Endothelial cell of umbilical vein (primary cell): Measurements from ENCODE around the gene SLC15A2. TPM values are rescaled to one million over a fixed set of nuclear protein-coding genes. Genes with fewer than 3 reads are reported as not detected.

Experiments used
- BruUV-seq: library from RNA; stranded (reverse); fragments of 400-500 nt; replicated peaks from 2 replicates; lab custom pipeline; 2021; lab: Mats Ljungman, UMichigan
- CTCF ChIA-PET: fragments of 300-600, 350-600 bp; sonication (Branson Sonifier 250); formaldehyde crosslinking; loops from one replicate; lab custom pipeline; 2021; ENCODE audit warnings: antibody characterized with exemption, inconsistent platforms; lab: Charles Lee
- POLR2A ChIA-PET: fragments of 300-600, 350-600 bp; sonication (Branson Sonifier 250); formaldehyde crosslinking; loops from one replicate; lab custom pipeline; 2021; ENCODE audit warnings: antibody characterized with exemption, inconsistent platforms; lab: Charles Lee
- DNase-seq: peaks from one replicate; pipeline ENCODE4 v3.0.0-alpha.2; 2011; ENCODE audit warnings: low read depth, low spot score
- FAIRE-seq: peaks from 2 replicates; lab custom pipeline; 2011; peaks lifted over from hg19 to GRCh38; lab: Jason Lieb, UNC
- H2AFZ ChIP-seq: 2 replicates; pipeline ENCODE4 v1.6.0; 2012; ENCODE audit warnings: low read depth, low read length, control low read depth, inconsistent platforms
- H3K27ac ChIP-seq: 2 replicates; pipeline ENCODE4 v1.5.1; 2011; ENCODE audit warnings: low read depth, mild to moderate bottlenecking, control low read depth, low read length, moderate library complexity; ENCODE audit not compliant: insufficient read depth
- H3K27me3 ChIP-seq, 2 experiments: 2 replicates each; pipeline versions ENCODE4 v1.6.0 to v1.6.1; 2011; ENCODE audit warnings: low read length in 2 of 2, mixed read lengths in 1 of 2; ENCODE audit not compliant: control insufficient read depth in 2 of 2, insufficient read depth in 2 of 2
- H3K36me3 ChIP-seq, 2 experiments: 2 replicates in 1 of 2; 3 replicates in 1 of 2; pipeline ENCODE4 v1.5.1; 2011; ENCODE audit warnings: low read length in 2 of 2, mild to moderate bottlenecking in 1 of 2, moderate library complexity in 1 of 2; ENCODE audit not compliant: control insufficient read depth in 2 of 2, insufficient read depth in 2 of 2; ENCODE audit errors: extremely low read depth in 1 of 2
- H3K4me1 ChIP-seq: 3 replicates; pipeline ENCODE4 v1.5.1; 2011; ENCODE audit warnings: mild to moderate bottlenecking, low read length; ENCODE audit not compliant: control insufficient read depth, insufficient read depth; ENCODE audit errors: extremely low read depth
- H3K4me2 ChIP-seq: 2 replicates; pipeline ENCODE4 v1.6.1; 2011; ENCODE audit warnings: low read length, control low read depth, mixed read lengths; ENCODE audit not compliant: insufficient read depth
- H3K4me3 ChIP-seq, 3 experiments: fragments of 200-600 bp in 1 of 3; sonication (generic), shearing (Covaris generic) in 1 of 3; replicated peaks in 1 of 3; 2 replicates each; pipeline ENCODE4 v1.5.1; 2011 to 2016; ENCODE audit warnings: control low read depth in 3 of 3, low read length in 3 of 3, mild to moderate bottlenecking in 2 of 3, inconsistent platforms in 1 of 3, low read depth in 1 of 3, moderate library complexity in 1 of 3; ENCODE audit not compliant: insufficient read depth in 1 of 3
- H3K79me2 ChIP-seq: 2 replicates; pipeline ENCODE4 v1.6.0; 2012; ENCODE audit warnings: low read length, inconsistent platforms; ENCODE audit not compliant: control insufficient read depth, insufficient read depth
- H3K9ac ChIP-seq: replicated peaks from 2 replicates; pipeline ENCODE3; 2011; ENCODE audit warnings: low read length, control low read depth; ENCODE audit not compliant: insufficient read depth; ENCODE audit errors: extremely low read depth
- H3K9me1 ChIP-seq: replicated peaks from 3 replicates; pipeline ENCODE4 v1.6.0; 2011; ENCODE audit warnings: mild to moderate bottlenecking, low read length; ENCODE audit not compliant: control insufficient read depth, insufficient read depth; ENCODE audit errors: extremely low read depth
- H3K9me3 ChIP-seq: replicated peaks from 2 replicates; pipeline ENCODE4 v1.5.1; 2012; ENCODE audit warnings: low read length, inconsistent platforms; ENCODE audit not compliant: control insufficient read depth, insufficient read depth
- H4K20me1 ChIP-seq: replicated peaks from 2 replicates; pipeline ENCODE3; 2011; ENCODE audit warnings: mild to moderate bottlenecking, low read length; ENCODE audit not compliant: control insufficient read depth, insufficient read depth; ENCODE audit errors: extremely low read depth
- FOS ChIP-seq: IDR thresholded peaks from 2 replicates; pipeline ENCODE4 v1.6.1; 2011; ENCODE audit warnings: mild to moderate bottlenecking, low read length, moderate library complexity, borderline replicate concordance; ENCODE audit not compliant: insufficient read depth
- GATA2 ChIP-seq: IDR thresholded peaks from 2 replicates; pipeline ENCODE4 v1.7.0; 2011; ENCODE audit warnings: low read depth, mild to moderate bottlenecking, moderate library complexity, mixed read lengths, low read length; ENCODE audit not compliant: insufficient read length, insufficient read depth
- MYC ChIP-seq: IDR thresholded peaks from one replicate; pipeline ENCODE4 v1.6.1; 2011; ENCODE audit warnings: mild to moderate bottlenecking, low read depth, low read length
- dilution Hi-C: fragments of 300-500 bp; cut with MboI; formaldehyde crosslinking; loops from one replicate; pipeline ENCODE4 v1.15.0; 2019; ENCODE audit warnings: low sequenced_read_pairs; ENCODE audit not compliant: extremely low pct_ligation_motif_present
- intact Hi-C: fragments of 100-400 bp; cut with micrococcal nuclease; formaldehyde crosslinking; loops from one replicate; pipeline ENCODE4 v1.10.0; 2022
- polyA plus RNA-seq, 4 experiments: library from polyadenylated mRNA; depleted of rRNA in 3 of 4; stranded (reverse) in 3 of 4; unstranded in 1 of 4; fragments of >200 nt; gene quantifications; 2 replicates each; pipeline versions ENCODE4 v1.2.1 to v1.2.3, GENCODE V29; 2011 to 2012; ENCODE audit warnings: missing spikeins in 1 of 4
- total RNA-seq: library from RNA; stranded (reverse); gene quantifications from 2 replicates; pipeline ENCODE4 v1.2.3, GENCODE V29; 2021
- TF ChIP-seq, protein P1 (sequence below): IDR thresholded peaks from 2 replicates; pipeline ENCODE4 v1.6.1; 2011; ENCODE audit not compliant: insufficient read depth, insufficient read length

Gene SLC15A2
- total and polyA plus RNA-seq, 2 donors (not counting 3 experiments of a cell fraction or from before 2014, with no cell fraction given) = 0.11 to 0.39 TPM

- Histone ChIP-seq H4K20me1 (no peaks in the 10 kb centered on the region), H3K27me3 (peaks cover 0 to 2% of the 10 kb centered on the region in 2 experiments), H3K4me2 (no peak overlapping the region), H3K27ac (no peak overlapping the region), H3K9me3 (no peaks in the 10 kb centered on the region), H3K9ac (no peak overlapping the region), H3K4me3 (no peak overlapping the region), H3K9me1 (no peaks in the 10 kb centered on the region), H3K4me1 (no peaks in the 10 kb centered on the region), H3K36me3 (no peaks in the 10 kb centered on the region), H2AFZ (no peak overlapping the region), H3K79me2 (no peaks in the 10 kb centered on the region)
- FAIRE-seq (no peak), DNase-seq (no peak)
- no peak for TF ChIP-seq MYC
- no TSS peak for BruUV-seq
- CTCF ChIA-PET = no interaction called here
- POLR2A ChIA-PET = no interaction called here
- dilution Hi-C loops = no loop called here
- intact Hi-C loops = no loop called here
Observed at GRCh38 chr3:121981473-121981872, 87.3 kb downstream of the SLC15A2 start.

DNA sequence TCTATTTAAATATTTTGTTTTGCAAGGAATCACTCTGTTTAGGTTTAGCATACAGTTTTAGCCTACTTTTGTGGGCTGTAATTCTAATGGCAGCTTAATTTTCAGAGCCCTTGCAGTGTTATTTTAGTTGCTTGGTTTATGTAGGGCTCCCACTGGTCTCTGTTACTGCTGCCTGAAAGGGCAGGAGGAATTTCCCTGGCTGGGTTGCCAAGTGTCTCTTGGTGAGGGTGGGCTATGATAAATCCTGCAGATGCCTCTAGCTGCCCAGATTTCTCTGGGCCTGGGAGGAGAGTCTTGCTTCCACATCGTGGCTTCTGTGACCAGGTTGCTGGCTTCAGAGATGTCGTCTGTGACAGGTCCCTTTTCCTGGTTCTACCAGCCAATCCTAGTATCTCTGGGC, 91.6 kb downstream of the SLC15A2 start:
- no peak for DNase-seq
- H2AFZ ChIP-seq = no peak overlapping the region
- no peaks in the 10 kb centered on the region for H3K9me3 ChIP-seq
- TF ChIP-seq FOS = no peak
- no peak for TF ChIP-seq GATA2
- TF ChIP-seq, protein P1, sequence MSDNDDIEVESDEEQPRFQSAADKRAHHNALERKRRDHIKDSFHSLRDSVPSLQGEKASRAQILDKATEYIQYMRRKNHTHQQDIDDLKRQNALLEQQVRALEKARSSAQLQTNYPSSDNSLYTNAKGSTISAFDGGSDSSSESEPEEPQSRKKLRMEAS = no peak
- H3K9me1 ChIP-seq = no peaks in the 10 kb centered on the region
- no peaks in the 10 kb centered on the region for H4K20me1 ChIP-seq
- H3K36me3 ChIP-seq = no peaks in the 10 kb centered on the region
- no peak overlapping the region for H3K4me2 ChIP-seq
- intact Hi-C loops (no loop called here), dilution Hi-C loops (no loop called here)
- H3K4me3 ChIP-seq = no peak overlapping the region
- ChIA-PET CTCF (no interaction called here), POLR2A (no interaction called here)
- no peak overlapping the region for H3K27ac ChIP-seq
- H3K27me3 ChIP-seq = peaks cover 2 to 6% of the 10 kb centered on the region in 2 experiments
- H3K4me1 ChIP-seq = no peaks in the 10 kb centered on the region
- no TSS peak for BruUV-seq
- H3K79me2 ChIP-seq = no peaks in the 10 kb centered on the region
- FAIRE-seq = no peak
- H3K9ac ChIP-seq = no peak overlapping the region
